Body of pancreas (tissue), 4 donors: ENCODE results near the gene INF2. TPM values are rescaled to one million over a fixed set of nuclear protein-coding genes. Genes with fewer than 3 reads are reported as not detected.

Source experiments
- ATAC-seq: fragments of 150-250 bp; one replicate; pipeline ENCODE4 v1.9.1; 2016
- DNase-seq, 4 donors: peaks; one replicate each; pipeline ENCODE4 v3.0.0-alpha.2; 2019
- H3K27ac ChIP-seq, 4 donors: fragments of 200-600 bp; sonication (generic); 1 replicate in 3 of 4; 2 replicates in 1 of 4; pipeline versions ENCODE4 v1.5.1 to v1.6.1; 2016 to 2019; ENCODE audit warnings: mild to moderate bottlenecking in 1 of 4, mixed read lengths in 1 of 4, moderate library complexity in 1 of 4
- H3K27me3 ChIP-seq, 2 donors: fragments of 200-600 bp; sonication (generic); one replicate each; pipeline ENCODE4 v1.6.0; 2016; ENCODE audit warnings: mild to moderate bottlenecking in 1 of 2
- H3K36me3 ChIP-seq, 2 donors: fragments of 200-600 bp; sonication (generic); replicated peaks in 1 of 2; 2 replicates each; pipeline ENCODE4 v1.5.1; 2016; ENCODE audit warnings: low read depth in 2 of 2; ENCODE audit not compliant: insufficient read depth in 1 of 2
- H3K4me1 ChIP-seq: fragments of 200-600 bp; sonication (generic); one replicate; pipeline ENCODE4 v1.6.0; 2016
- H3K4me3 ChIP-seq, 2 donors: fragments of 200-600 bp; sonication (generic); 1 replicate in 1 of 2; 2 replicates in 1 of 2; pipeline ENCODE4 v1.5.1; 2016 to 2019
- H3K9me3 ChIP-seq, 3 donors: fragments of 200-600 bp; sonication (generic); 1 replicate in 2 of 3; 2 replicates in 1 of 3; pipeline ENCODE4 v1.5.1; 2016
- POLR2A ChIP-seq, 3 donors: fragments of 450-650 bp; IDR thresholded peaks; one replicate each; pipeline ENCODE4 v1.6.1; 2016; ENCODE audit warnings: antibody characterized with exemption in 3 of 3, mild to moderate bottlenecking in 2 of 3
- WGBS, 2 donors: methylation state at CpG; one replicate each; pipeline ENCODE4 v1.1.5; 2017; 5-methylcytosine and 5-hydroxymethylcytosine counted together
- intact Hi-C: fragments of 100-400 bp; cut with DNase I; formaldehyde crosslinking; loops from one replicate; pipeline ENCODE4 v1.15.1; 2023
- total RNA-seq, 2 donors: library from RNA; depleted of rRNA; stranded (reverse); fragments of >200 nt; gene quantifications; one replicate each; pipeline ENCODE4 v1.1.0, GENCODE V29; 2016
- TF ChIP-seq, protein P1 (sequence below), 7 experiments: fragments of 450-650 bp in 4 of 7; fragments of 200-600 bp in 3 of 7; sonication (generic) in 3 of 7; IDR thresholded peaks; one replicate each; pipeline ENCODE4 v1.5.1; 2016 to 2019; ENCODE audit warnings: antibody characterized with exemption in 7 of 7

The INF2 gene
- total RNA-seq, 2 donors from 2014 or later: 46.2 to 90.3 TPM

DNA sequence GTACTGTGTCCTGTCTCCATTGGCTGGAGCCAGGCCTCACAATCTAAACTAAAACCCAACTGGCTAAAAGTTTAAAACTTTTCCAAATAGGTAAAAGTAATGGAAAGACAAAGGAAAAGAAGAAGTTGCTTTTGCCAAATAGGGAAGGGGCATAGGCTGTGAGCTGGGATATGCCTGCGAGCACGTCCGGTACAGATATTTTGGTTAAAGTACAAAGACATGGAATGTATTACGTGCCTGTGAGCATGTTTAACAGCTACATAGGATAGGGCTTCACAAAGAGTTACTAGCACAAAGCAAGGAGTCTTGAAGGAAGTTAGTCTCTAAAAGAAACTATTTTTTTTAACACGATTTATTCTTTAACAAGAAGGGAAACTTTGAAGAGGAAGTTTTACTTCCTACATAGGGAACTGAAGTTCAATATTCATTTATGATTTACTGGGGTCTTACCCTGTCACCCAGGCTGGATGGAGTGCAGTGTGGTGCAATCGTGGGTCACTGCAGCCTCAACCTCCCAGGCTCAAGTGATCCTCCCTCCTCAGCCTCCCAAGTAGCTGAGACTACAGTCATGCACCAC, 41.9 kb upstream of the INF2 start:
- 57 to 73% methylated on average over 6 of the region's 6 CpGs for WGBS, 2 donors
- intact Hi-C loops: loop anchor here (5.0 kb wide), 1 partner anchor 65 kb away; no protein-coding TSS in a partner anchor
- peaks cover 10% of the 10 kb centered on the region for H3K4me1 ChIP-seq
- no peaks in the 10 kb centered on the region for H3K9me3 ChIP-seq
- H3K36me3 ChIP-seq: no peaks in the 10 kb centered on the region
- no peak for DNase-seq
- no peak overlapping the region for H3K27ac ChIP-seq
- no peak for TF ChIP-seq POLR2A (IDR thresholded peaks at IDR 0.05)
- TF ChIP-seq, protein P1, sequence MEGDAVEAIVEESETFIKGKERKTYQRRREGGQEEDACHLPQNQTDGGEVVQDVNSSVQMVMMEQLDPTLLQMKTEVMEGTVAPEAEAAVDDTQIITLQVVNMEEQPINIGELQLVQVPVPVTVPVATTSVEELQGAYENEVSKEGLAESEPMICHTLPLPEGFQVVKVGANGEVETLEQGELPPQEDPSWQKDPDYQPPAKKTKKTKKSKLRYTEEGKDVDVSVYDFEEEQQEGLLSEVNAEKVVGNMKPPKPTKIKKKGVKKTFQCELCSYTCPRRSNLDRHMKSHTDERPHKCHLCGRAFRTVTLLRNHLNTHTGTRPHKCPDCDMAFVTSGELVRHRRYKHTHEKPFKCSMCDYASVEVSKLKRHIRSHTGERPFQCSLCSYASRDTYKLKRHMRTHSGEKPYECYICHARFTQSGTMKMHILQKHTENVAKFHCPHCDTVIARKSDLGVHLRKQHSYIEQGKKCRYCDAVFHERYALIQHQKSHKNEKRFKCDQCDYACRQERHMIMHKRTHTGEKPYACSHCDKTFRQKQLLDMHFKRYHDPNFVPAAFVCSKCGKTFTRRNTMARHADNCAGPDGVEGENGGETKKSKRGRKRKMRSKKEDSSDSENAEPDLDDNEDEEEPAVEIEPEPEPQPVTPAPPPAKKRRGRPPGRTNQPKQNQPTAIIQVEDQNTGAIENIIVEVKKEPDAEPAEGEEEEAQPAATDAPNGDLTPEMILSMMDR (IDR thresholded peaks at IDR 0.05): no peak
- ATAC-seq: no peak
- H3K4me3 ChIP-seq: no peak overlapping the region
- no peaks in the 10 kb centered on the region for H3K27me3 ChIP-seq

DNA sequence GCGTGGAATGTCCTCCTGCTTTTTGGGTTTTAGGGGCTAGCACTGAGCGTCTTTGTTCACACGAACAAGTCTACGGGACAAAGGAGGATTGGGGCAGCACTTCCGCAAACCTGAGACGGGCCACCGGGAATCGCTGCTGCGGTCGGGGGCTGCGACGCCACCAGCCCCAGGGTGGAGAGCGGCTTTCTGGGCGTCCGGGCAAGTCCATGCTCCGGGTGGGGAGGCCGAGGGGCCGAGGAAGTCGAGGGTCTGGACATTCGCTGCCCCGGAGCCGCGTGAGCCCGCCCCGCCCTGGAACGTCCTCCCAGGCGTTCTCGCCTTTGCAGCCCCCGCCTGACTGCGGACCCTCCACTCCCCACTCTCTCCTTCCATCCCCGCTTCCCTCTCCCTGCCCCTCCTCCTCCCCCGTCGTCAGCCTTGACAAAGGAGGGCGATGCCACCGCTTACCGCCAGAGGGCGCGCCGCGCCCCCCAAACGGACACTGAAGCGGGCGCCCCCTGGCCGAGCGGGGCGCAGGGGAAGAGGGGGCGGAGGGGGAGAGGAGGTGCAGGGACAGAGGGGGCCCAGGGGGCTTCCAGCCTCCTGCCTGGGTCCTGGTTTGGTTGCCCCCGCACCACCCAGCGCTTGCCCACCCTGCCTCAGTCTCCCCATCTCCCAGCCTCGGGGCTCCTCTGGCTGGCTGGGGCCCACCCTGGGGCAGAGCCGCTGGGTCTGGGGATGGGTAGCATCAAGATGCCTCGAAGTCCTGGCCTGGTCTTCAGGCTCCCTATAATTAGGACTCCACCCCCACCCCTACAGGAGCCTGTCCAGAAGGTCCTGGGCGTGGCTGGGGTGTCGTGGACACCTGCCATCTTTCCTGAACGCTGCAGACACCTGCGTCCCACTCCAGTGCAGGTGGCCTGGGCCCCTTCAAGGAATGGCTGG, 39.1 kb upstream of the INF2 start:
- no peaks in the 10 kb centered on the region for H3K27me3 ChIP-seq
- TF ChIP-seq, protein P1 (IDR thresholded peaks at IDR 0.05): peak; percentile 88 to 99 (median 92)
- TF ChIP-seq POLR2A (IDR thresholded peaks at IDR 0.05): no peak
- H3K4me3 ChIP-seq: no peak overlapping the region
- no peaks in the 10 kb centered on the region for H3K9me3 ChIP-seq
- no peaks in the 10 kb centered on the region for H3K36me3 ChIP-seq
- ATAC-seq (peak; percentile 71), DNase-seq (peak; percentile 49 to 71 (median 66))
- H3K4me1 ChIP-seq: peaks cover 10% of the 10 kb centered on the region
- 5 to 14% methylated on average over 20 to 56 of the region's 56 CpGs for WGBS, 2 donors
- intact Hi-C loops: loop anchor here (5.0 kb wide), 1 partner anchor 52 kb away; no protein-coding TSS in a partner anchor
- H3K27ac ChIP-seq: no peak overlapping the region

DNA sequence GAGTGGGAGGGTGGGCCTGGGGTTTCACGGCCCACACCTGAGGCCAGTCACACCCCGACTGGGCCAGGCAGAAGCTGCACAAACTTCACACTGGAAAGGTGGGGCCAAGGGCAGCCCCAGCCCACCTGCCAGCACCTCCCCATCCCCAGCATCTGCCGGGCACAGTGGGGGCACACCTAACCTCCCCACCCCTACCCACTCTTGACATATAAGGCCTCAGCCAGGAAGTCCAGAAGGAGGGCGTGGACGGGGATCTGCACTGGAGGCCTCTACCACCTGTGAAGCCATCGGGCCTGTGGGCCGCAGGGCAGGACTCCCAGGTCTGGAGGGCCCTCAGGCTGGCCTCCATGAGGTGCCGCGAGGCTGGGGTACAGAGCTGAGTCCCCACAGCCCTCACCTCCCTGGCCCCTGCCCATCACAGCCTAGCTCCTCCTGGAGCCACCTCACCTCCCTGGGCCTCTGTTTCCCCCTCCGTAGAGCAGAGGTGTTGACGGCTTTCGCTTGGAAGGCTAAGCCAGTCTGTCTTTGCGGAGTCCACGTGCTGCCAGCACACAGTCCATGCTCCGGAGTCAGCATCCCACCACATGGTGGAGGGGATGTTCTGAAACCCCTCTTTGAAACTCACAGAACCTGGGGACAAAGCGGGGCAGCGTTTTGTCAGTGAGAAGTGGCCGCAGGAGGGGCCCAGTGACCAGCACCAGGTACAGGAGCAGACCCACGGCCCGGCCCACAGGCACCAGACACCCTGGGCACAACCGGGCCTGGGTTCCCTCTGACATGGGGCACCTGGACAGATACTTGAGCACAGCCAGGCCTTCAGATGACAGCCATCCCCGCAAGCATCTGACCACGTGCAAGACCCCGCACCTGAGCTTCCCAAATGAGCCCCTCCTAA, 38.2 kb upstream of the INF2 start:
- H3K4me3 ChIP-seq: no peak overlapping the region
- H3K9me3 ChIP-seq: no peaks in the 10 kb centered on the region
- no peaks in the 10 kb centered on the region for H3K27me3 ChIP-seq
- no peak for DNase-seq
- no peak overlapping the region for H3K27ac ChIP-seq
- WGBS, 2 donors: 82 to 92% methylated on average over 8 to 24 of the region's 24 CpGs
- H3K36me3 ChIP-seq: no peaks in the 10 kb centered on the region
- H3K4me1 ChIP-seq: peaks cover 10% of the 10 kb centered on the region
- intact Hi-C loops: loop anchor here (5.0 kb wide), 1 partner anchor 51 kb away; no protein-coding TSS in a partner anchor
- TF ChIP-seq, protein P1 (IDR thresholded peaks at IDR 0.05): no peak
- no peak for TF ChIP-seq POLR2A (IDR thresholded peaks at IDR 0.05)
- ATAC-seq: peak; percentile 7

DNA sequence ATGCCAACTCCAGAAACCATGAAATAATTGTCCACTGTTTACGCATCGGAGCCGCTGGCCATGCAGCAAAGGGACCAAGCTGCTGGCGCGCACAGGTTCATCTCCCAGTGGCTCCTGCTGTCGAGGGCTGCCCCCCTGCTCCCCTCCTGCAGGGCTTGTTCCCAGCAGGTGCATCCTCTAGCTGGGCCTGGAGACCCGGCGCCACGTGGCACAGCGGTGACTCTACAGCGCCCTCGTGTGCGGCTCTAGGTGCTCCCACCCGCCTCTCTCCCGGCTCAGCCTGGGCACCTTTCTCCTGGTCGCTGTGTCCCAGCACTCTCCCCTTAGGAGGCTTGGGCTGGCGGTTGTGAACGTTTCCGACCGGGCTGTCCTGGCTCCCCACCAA, 37.5 kb upstream of the INF2 start:
- Histone ChIP-seq H3K4me1 (peaks cover 10% of the 10 kb centered on the region), H3K9me3 (no peaks in the 10 kb centered on the region), H3K27ac (no peak overlapping the region), H3K4me3 (no peak overlapping the region), H3K36me3 (no peaks in the 10 kb centered on the region), H3K27me3 (no peaks in the 10 kb centered on the region)
- TF ChIP-seq POLR2A (IDR thresholded peaks at IDR 0.05): no peak
- TF ChIP-seq, protein P1 (IDR thresholded peaks at IDR 0.05): no peak
- ATAC-seq (no peak), DNase-seq (no peak)
- WGBS, 2 donors: 78 to 86% methylated on average over 5 to 20 of the region's 20 CpGs
- intact Hi-C loops: loop anchor here (5.0 kb wide), 1 partner anchor 50 kb away; no protein-coding TSS in a partner anchor
